GM12875 (cell line): ENCODE results near the gene ACAP2.

Experiments used
- H3K4me3 ChIP-seq: one replicate; pipeline ENCODE4 v1.5.1; 2011; ENCODE audit warnings: low read depth, low read length, control low read depth
- TF ChIP-seq, protein P1 (sequence below): IDR thresholded peaks from 2 replicates; pipeline ENCODE4 v1.5.1; 2011; ENCODE audit warnings: low read depth, mild to moderate bottlenecking, control low read depth, inconsistent platforms, low read length, moderate library complexity, borderline replicate concordance; ENCODE audit not compliant: insufficient read depth

ACAP2 gene

GRCh38 chr3:195245531-195245951 lies 197.3 kb downstream of the ACAP2 start:
- H3K4me3 ChIP-seq: no peak overlapping the region
- TF ChIP-seq, protein P1, sequence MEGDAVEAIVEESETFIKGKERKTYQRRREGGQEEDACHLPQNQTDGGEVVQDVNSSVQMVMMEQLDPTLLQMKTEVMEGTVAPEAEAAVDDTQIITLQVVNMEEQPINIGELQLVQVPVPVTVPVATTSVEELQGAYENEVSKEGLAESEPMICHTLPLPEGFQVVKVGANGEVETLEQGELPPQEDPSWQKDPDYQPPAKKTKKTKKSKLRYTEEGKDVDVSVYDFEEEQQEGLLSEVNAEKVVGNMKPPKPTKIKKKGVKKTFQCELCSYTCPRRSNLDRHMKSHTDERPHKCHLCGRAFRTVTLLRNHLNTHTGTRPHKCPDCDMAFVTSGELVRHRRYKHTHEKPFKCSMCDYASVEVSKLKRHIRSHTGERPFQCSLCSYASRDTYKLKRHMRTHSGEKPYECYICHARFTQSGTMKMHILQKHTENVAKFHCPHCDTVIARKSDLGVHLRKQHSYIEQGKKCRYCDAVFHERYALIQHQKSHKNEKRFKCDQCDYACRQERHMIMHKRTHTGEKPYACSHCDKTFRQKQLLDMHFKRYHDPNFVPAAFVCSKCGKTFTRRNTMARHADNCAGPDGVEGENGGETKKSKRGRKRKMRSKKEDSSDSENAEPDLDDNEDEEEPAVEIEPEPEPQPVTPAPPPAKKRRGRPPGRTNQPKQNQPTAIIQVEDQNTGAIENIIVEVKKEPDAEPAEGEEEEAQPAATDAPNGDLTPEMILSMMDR: no peak

- no peak overlapping the region for H3K4me3 ChIP-seq
- TF ChIP-seq, protein P1: no peak
These were observed 201.0 kb downstream of the ACAP2 start for GRCh38 chr3:195241592-195242355.

DNA sequence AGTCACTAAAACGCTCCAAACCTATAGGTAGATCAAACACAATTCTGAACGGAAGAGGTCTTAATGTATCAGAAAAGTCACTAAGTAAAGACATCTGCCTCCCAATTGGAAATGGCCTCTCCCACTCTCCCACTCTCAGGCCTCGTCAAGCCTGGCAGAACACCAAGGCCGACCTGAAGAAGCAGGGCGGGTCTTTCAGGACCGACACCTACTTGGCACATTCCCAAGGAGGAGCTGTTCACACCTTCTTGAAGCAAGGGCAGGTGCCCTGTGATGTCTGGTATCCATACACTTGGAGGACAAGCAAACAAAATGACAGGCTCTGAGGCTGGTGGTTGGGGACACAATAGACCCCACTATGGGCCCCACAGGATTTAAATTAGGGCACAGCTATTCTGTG lies 201.9 kb downstream of the ACAP2 start:
- no peak overlapping the region for H3K4me3 ChIP-seq
- TF ChIP-seq, protein P1: no peak

GRCh38 chr3:195240171-195240701 lies 202.6 kb downstream of the ACAP2 start:
- no peak overlapping the region for H3K4me3 ChIP-seq
- TF ChIP-seq, protein P1: no peak

DNA sequence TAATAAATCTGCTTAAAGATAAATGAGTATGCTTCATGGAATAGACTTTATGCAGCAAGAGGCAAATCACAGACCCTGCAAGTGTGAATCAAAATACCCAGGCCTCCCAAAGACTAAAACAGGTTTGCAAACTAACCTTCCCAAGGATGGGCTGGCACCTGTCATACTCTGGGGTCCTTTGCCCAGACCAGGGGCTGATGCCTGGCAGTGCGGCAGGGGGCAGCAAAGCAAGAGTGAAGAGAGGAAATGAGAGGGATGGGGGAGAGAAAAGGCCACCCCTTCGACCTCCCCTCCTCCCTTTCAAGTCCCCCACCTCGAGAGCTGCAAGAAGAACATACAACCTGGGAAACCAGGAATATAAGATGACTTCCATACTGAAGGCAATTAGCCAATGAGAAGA lies 203.7 kb downstream of the ACAP2 start:
- H3K4me3 ChIP-seq: no peak overlapping the region
- TF ChIP-seq, protein P1: no peak

DNA sequence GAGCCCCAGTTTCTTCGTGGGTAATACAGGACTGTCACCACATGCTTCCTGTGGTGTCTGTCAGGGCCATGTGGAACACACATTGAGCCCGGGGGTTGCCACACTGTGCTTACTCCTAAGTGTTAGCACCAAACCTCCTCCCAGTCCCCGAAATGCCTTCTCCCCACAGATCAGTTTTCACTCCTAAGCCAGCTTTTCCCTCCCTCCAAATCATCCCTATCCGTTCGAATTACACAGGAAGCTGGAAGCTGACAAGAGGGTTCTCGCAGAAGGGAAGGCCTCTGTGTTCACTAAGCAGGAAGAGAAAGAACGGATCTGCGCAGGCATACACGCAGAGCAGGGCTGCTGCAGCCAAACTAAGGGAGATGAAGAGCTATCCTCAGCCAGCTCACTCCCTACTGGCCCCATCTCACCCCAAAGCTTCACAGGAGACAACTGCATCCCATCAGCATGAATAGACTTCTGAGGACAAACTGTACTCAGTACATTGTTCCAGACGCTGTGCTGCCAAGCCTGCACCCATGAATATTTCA lies 204.2 kb downstream of the ACAP2 start:
- TF ChIP-seq, protein P1: no peak

More for the DNA sequence above, 204.2 kb downstream of the ACAP2 start:
- H3K4me3 ChIP-seq: no peak overlapping the region
